H1 (cell line): Measurements from ENCODE around the gene MTTP. TPM values are rescaled to one million over a fixed set of nuclear protein-coding genes. Genes with fewer than 3 reads are reported as not detected.

Experiments used
- CTCF ChIA-PET: fragments of 300-600 bp; sonication (Branson Sonifier 250); formaldehyde crosslinking; loops from one replicate; lab custom pipeline; 2021; ENCODE audit not compliant: partially characterized antibody; lab: Charles Lee
- POLR2A ChIA-PET: fragments of 300-600 bp; sonication (Branson Sonifier 250); formaldehyde crosslinking; loops from one replicate; lab custom pipeline; 2021; ENCODE audit warnings: inconsistent platforms; ENCODE audit not compliant: partially characterized antibody; lab: Charles Lee
- DNase-seq, 2 experiments: peaks; one replicate each; pipeline versions ENCODE4 v3.0.0 to v3.0.0-alpha.2; 2010 to 2022; ENCODE audit warnings: low spot score in 2 of 2, low read depth in 1 of 2, mixed read lengths in 1 of 2
- FAIRE-seq: peaks from 2 replicates; lab custom pipeline; 2011; peaks lifted over from hg19 to GRCh38; lab: Jason Lieb, UNC
- H2AFZ ChIP-seq: 2 replicates; pipeline ENCODE4 v1.8.1; 2012; ENCODE audit warnings: low read length, inconsistent platforms
- H2AK5ac ChIP-seq: 2 replicates; pipeline ENCODE4 v1.6.1; 2013; ENCODE audit warnings: low read depth, low read length
- H2BK120ac ChIP-seq: replicated peaks from 2 replicates; pipeline ENCODE3; 2013; ENCODE audit warnings: low read depth, low read length, inconsistent platforms
- H2BK12ac ChIP-seq: 2 replicates; pipeline ENCODE4 v1.6.1; 2013; ENCODE audit warnings: low read depth, low read length
- H2BK15ac ChIP-seq: 2 replicates; pipeline ENCODE4 v1.6.1; 2013; ENCODE audit warnings: low read length
- H2BK20ac ChIP-seq: 2 replicates; pipeline ENCODE4 v1.6.1; 2013; ENCODE audit warnings: low read length
- H2BK5ac ChIP-seq: 2 replicates; pipeline ENCODE4 v1.6.1; 2013; ENCODE audit warnings: low read depth, low read length
- H3K14ac ChIP-seq: 2 replicates; pipeline ENCODE4 v1.6.1; 2013; ENCODE audit warnings: inconsistent platforms; ENCODE audit not compliant: insufficient read length
- H3K18ac ChIP-seq: 2 replicates; pipeline ENCODE4 v1.6.1; 2013; ENCODE audit warnings: low read length; ENCODE audit errors: extremely low read depth
- H3K23ac ChIP-seq: 2 replicates; pipeline ENCODE4 v1.6.1; 2013; ENCODE audit warnings: inconsistent platforms; ENCODE audit not compliant: insufficient read length
- H3K23me2 ChIP-seq: 2 replicates; pipeline ENCODE4 v1.6.1; 2013; ENCODE audit warnings: low read depth, low read length
- H3K27ac ChIP-seq: 2 replicates; pipeline ENCODE4 v1.6.1; 2011; ENCODE audit warnings: low read depth, low read length, inconsistent platforms
- H3K27me3 ChIP-seq, 4 experiments: replicated peaks in 1 of 4; 1 replicate in 1 of 4; 2 replicates in 3 of 4; pipeline versions ENCODE4 v1.6.1 to v1.8.1; 2011 to 2013; ENCODE audit warnings: low read length in 3 of 4, mild to moderate bottlenecking in 3 of 4, inconsistent platforms in 2 of 4, mixed read lengths in 2 of 4, moderate library complexity in 1 of 4; ENCODE audit not compliant: control insufficient read depth in 3 of 4, insufficient read depth in 3 of 4; ENCODE audit errors: extremely low read depth in 1 of 4
- H3K36me3 ChIP-seq, 4 experiments: 2 replicates each; pipeline versions ENCODE4 v1.6.1 to v1.8.1; 2011 to 2013; ENCODE audit warnings: mild to moderate bottlenecking in 4 of 4, low read length in 3 of 4, moderate library complexity in 2 of 4, control low read depth in 1 of 4, inconsistent platforms in 1 of 4; ENCODE audit not compliant: insufficient read depth in 4 of 4, control insufficient read depth in 2 of 4
- H3K4ac ChIP-seq: replicated peaks from 2 replicates; pipeline ENCODE3; 2013; ENCODE audit warnings: low read length, low read depth, mixed read lengths, inconsistent platforms; ENCODE audit not compliant: insufficient read length
- H3K4me1 ChIP-seq, 4 experiments: replicated peaks in 1 of 4; 1 replicate in 1 of 4; 2 replicates in 3 of 4; pipeline versions ENCODE4 v1.6.1 to v1.8.1; 2011 to 2013; ENCODE audit warnings: low read length in 3 of 4, inconsistent platforms in 2 of 4, mixed read lengths in 1 of 4; ENCODE audit not compliant: insufficient read depth in 4 of 4, control insufficient read depth in 3 of 4
- H3K4me2 ChIP-seq, 2 experiments: 2 replicates each; pipeline versions ENCODE4 v1.6.1 to v1.8.1; 2011 to 2013; ENCODE audit warnings: low read depth in 2 of 2, low read length in 2 of 2, control low read depth in 1 of 2, inconsistent platforms in 1 of 2, mild to moderate bottlenecking in 1 of 2; ENCODE audit not compliant: insufficient read depth in 1 of 2
- H3K4me3 ChIP-seq, 4 experiments: fragments of 200-600, 300-600 bp in 1 of 4; sonication (generic), shearing (Covaris generic), sonication (Bioruptor Twin) in 1 of 4; 2 replicates each; pipeline versions ENCODE4 v1.5.1 to v1.8.1; 2011 to 2016; ENCODE audit warnings: low read length in 4 of 4, low read depth in 3 of 4, control low read depth in 2 of 4, inconsistent platforms in 2 of 4, mild to moderate bottlenecking in 2 of 4, mixed read lengths in 1 of 4, moderate library complexity in 1 of 4; ENCODE audit not compliant: insufficient read depth in 2 of 4; ENCODE audit errors: extremely low read depth in 1 of 4
- H3K56ac ChIP-seq: replicated peaks from 2 replicates; pipeline ENCODE3; 2013; ENCODE audit warnings: low read depth, mild to moderate bottlenecking, mixed read lengths, low read length, inconsistent platforms; ENCODE audit not compliant: insufficient read length
- H3K79me1 ChIP-seq: 2 replicates; pipeline ENCODE4 v1.6.1; 2013; ENCODE audit warnings: low read depth, low read length, control low read depth
- H3K79me2 ChIP-seq, 2 experiments: 2 replicates each; pipeline versions ENCODE4 v1.6.1 to v1.8.1; 2012 to 2013; ENCODE audit warnings: low read length in 2 of 2, mild to moderate bottlenecking in 2 of 2, inconsistent platforms in 1 of 2; ENCODE audit not compliant: insufficient read depth in 2 of 2, control insufficient read depth in 1 of 2
- H3K9ac ChIP-seq, 4 experiments: replicated peaks in 1 of 4; 1 replicate in 1 of 4; 2 replicates in 3 of 4; pipeline versions ENCODE4 v1.6.1 to v1.8.1; 2011 to 2013; ENCODE audit warnings: low read depth in 3 of 4, low read length in 3 of 4, control low read depth in 2 of 4, mild to moderate bottlenecking in 2 of 4, moderate library complexity in 2 of 4, inconsistent platforms in 1 of 4; ENCODE audit errors: extremely low read depth in 1 of 4
- H3K9me3 ChIP-seq, 2 experiments: 2 replicates each; pipeline versions ENCODE4 v1.6.1 to v1.8.1; 2012 to 2013; ENCODE audit warnings: mild to moderate bottlenecking in 2 of 2, moderate library complexity in 2 of 2, control low read depth in 1 of 2, inconsistent platforms in 1 of 2, low read depth in 1 of 2, low read length in 1 of 2, mixed read lengths in 1 of 2; ENCODE audit not compliant: insufficient read depth in 2 of 2
- H4K20me1 ChIP-seq, 2 experiments: replicated peaks in 1 of 2; 2 replicates each; pipeline versions ENCODE3 to v1.8.1; 2011 to 2013; ENCODE audit warnings: inconsistent platforms in 2 of 2, low read length in 2 of 2, mild to moderate bottlenecking in 1 of 2; ENCODE audit not compliant: insufficient read depth in 2 of 2, control insufficient read depth in 1 of 2
- H4K5ac ChIP-seq: 2 replicates; pipeline ENCODE4 v1.6.1; 2013; ENCODE audit warnings: low read length, low read depth, mixed read lengths, inconsistent platforms; ENCODE audit not compliant: insufficient read length
- H4K8ac ChIP-seq: 2 replicates; pipeline ENCODE4 v1.8.0; 2013; ENCODE audit warnings: mild to moderate bottlenecking, moderate library complexity, low read length, inconsistent platforms; ENCODE audit not compliant: insufficient read depth; ENCODE audit errors: extremely low read depth
- H4K91ac ChIP-seq: replicated peaks from 2 replicates; pipeline ENCODE3; 2013; ENCODE audit warnings: low read length, mixed read lengths, inconsistent platforms; ENCODE audit not compliant: insufficient read length
- BACH1 ChIP-seq: IDR thresholded peaks from 2 replicates; pipeline ENCODE4 v1.6.1; 2012; ENCODE audit warnings: low read length, improper control_type of control experiment
- BCL11A ChIP-seq, 2 experiments: IDR thresholded peaks; one replicate each; pipeline ENCODE4 v1.6.1; 2011; ENCODE audit warnings: low read depth in 2 of 2, low read length in 2 of 2, mild to moderate bottlenecking in 2 of 2
- KDM1A ChIP-seq: fragments of 200-600, 300-600 bp; sonication (generic); IDR thresholded peaks from 2 replicates; pipeline ENCODE4 v1.7.1; 2016; ENCODE audit warnings: mild to moderate bottlenecking, low read length, borderline replicate concordance
- KDM4A ChIP-seq: IDR thresholded peaks from one replicate; pipeline ENCODE4 v1.7.1; 2012; ENCODE audit warnings: low read depth, mild to moderate bottlenecking, moderate library complexity, low read length, inconsistent platforms; ENCODE audit not compliant: severe bottlenecking
- POLR2A ChIP-seq, 2 experiments: IDR thresholded peaks; 1 replicate in 1 of 2; 2 replicates in 1 of 2; pipeline ENCODE4 v1.6.1; 2011; ENCODE audit warnings: low read depth in 2 of 2, low read length in 2 of 2, mild to moderate bottlenecking in 2 of 2; ENCODE audit errors: control extremely low read depth in 1 of 2
- RXRA ChIP-seq: IDR thresholded peaks from 2 replicates; pipeline ENCODE4 v1.6.1; 2011; ENCODE audit warnings: low read depth, mild to moderate bottlenecking, low read length, moderate library complexity; ENCODE audit not compliant: insufficient read depth
- SP4 ChIP-seq: IDR thresholded peaks from 2 replicates; pipeline ENCODE4 v1.6.1; 2012; ENCODE audit warnings: low read length, inconsistent platforms
- SUZ12 ChIP-seq: fragments of 200-600 bp; sonication (generic); IDR thresholded peaks from 2 replicates; pipeline ENCODE4 v1.6.1; 2012; ENCODE audit warnings: mild to moderate bottlenecking, inconsistent platforms, low read length, moderate library complexity, mixed read lengths
- TAF1 ChIP-seq: IDR thresholded peaks from 2 replicates; pipeline ENCODE4 v1.6.1; 2011; ENCODE audit warnings: mild to moderate bottlenecking, low read depth, low read length
- WGBS, 2 experiments: shearing (Covaris generic) in 1 of 2; methylation state at CpG; one replicate each; pipeline versions ENCODE4 v1.1.6 to v1.1.7; 2013 to 2015; ENCODE audit warnings: low lambda C conversion rate in 2 of 2, mixed read lengths in 2 of 2, inconsistent platforms in 1 of 2, low coverage in 1 of 2, missing lambda C conversion rate in 1 of 2; ENCODE audit not compliant: insufficient replicate concordance in 2 of 2, insufficient coverage in 1 of 2, insufficient read length in 1 of 2; ENCODE audit errors: extremely low coverage in 1 of 2, missing lambda C conversion rate in 1 of 2; 5-methylcytosine and 5-hydroxymethylcytosine counted together
- polyA plus RNA-seq, 7 experiments: library from polyadenylated mRNA; depleted of rRNA in 3 of 7; stranded (reverse) in 5 of 7; unstranded in 2 of 7; fragments of >200 nt in 5 of 7; fragments of 200-250 nt in 2 of 7; gene quantifications; 1 replicate in 5 of 7; 2 replicates in 1 of 7; 4 replicates in 1 of 7; pipeline versions ENCODE4 v1.2.1 to v1.2.3, GENCODE V29; 2011 to 2013; ENCODE audit warnings: missing spikeins in 2 of 7, mixed read lengths in 2 of 7
- total RNA-seq: library from RNA; stranded (reverse); fragmentation: NEBNext Ultra II Directional; extraction: Animal tissue kit (Norgen Biotek cat#: 25700); gene quantifications from 2 replicates; pipeline ENCODE4 v1.2.1, GENCODE V29; 2021

Gene MTTP
- total and polyA plus RNA-seq, 2 of the 8 experiments (the other 6 are each of a cell fraction or from before 2014, with no cell fraction given), result 0.12 to 0.26 TPM

- Histone ChIP-seq H3K4me1 (peaks cover 0 to 5% (median 2%) of the 10 kb centered on the region in 4 experiments; a peak in 3 of 7 replicates), H4K8ac (no peak overlapping the region), H3K14ac (no peak overlapping the region), H3K79me1 (no peaks in the 10 kb centered on the region), H2BK120ac (no peak overlapping the region), H3K4me2 (no peak overlapping the region), H4K91ac (no peak overlapping the region), H3K27ac (no peak overlapping the region), H2BK12ac (no peak overlapping the region), H3K4me3 (no peak overlapping the region), H2AK5ac (no peak overlapping the region), H4K5ac (no peak overlapping the region), H2BK5ac (no peak overlapping the region), H3K79me2 (no peaks in the 10 kb centered on the region), H4K20me1 (no peaks in the 10 kb centered on the region), H3K27me3 (no peaks in the 10 kb centered on the region), H3K23me2 (no peaks in the 10 kb centered on the region; the same call in 1 of the 2 replicates), H3K18ac (no peak overlapping the region), H3K9ac (no peak overlapping the region), H3K4ac (no peak overlapping the region), H3K9me3 (no peaks in the 10 kb centered on the region), H2BK15ac (no peak overlapping the region), H3K23ac (no peak overlapping the region), H2AFZ (peak overlapping the region; percentile 84; the same call in 1 of the 2 replicates), H3K36me3 (no peaks in the 10 kb centered on the region), H2BK20ac (no peak overlapping the region), H3K56ac (no peak overlapping the region)
- no peak for FAIRE-seq
- CTCF ChIA-PET, result interaction anchor here (0.6 kb wide), 1 partner anchor 11 kb away, joined by 3 read pairs; no protein-coding TSS in a partner anchor
- no peak for DNase-seq
- POLR2A ChIA-PET, result no interaction called here
- TF ChIP-seq TAF1 (no peak), RXRA (no peak), KDM1A (no peak), POLR2A (IDR thresholded peaks at IDR 0.05; ENCODE audit: control extremely low read depth in 1 of 2, low read depth in 2 of 2, low read length in 2 of 2) (no peak), KDM4A (no peak), BACH1 (no peak), SUZ12 (no peak), SP4 (no peak), BCL11A (IDR thresholded peaks at IDR 0.05; ENCODE audit: low read depth in 2 of 2, low read length in 2 of 2) (no peak)
- WGBS, 2 experiments, result 83% methylated on average over 1 of the region's 1 CpG; no CpG with 5 or more reads in 1 of the 2 experiments
These were observed 772 bp upstream of the MTTP start for GRCh38 chr4:99573735-99574368.
